Left lobe of liver (tissue), 2 donors: Measurements from ENCODE around the gene PFN1. TPM values are rescaled to one million over a fixed set of nuclear protein-coding genes. Genes with fewer than 3 reads are reported as not detected.

ENCODE experiments used
- ATAC-seq: fragments of 200-7000 bp; cut with Tn5 transposase; one replicate; pipeline ENCODE4 v1.9.1; 2020; ENCODE audit warnings: mild to moderate bottlenecking, moderate library complexity
- DNase-seq: peaks from one replicate; pipeline ENCODE4 v3.0.0-alpha.2; 2020; ENCODE audit warnings: low spot score
- total RNA-seq: library from RNA; stranded (reverse); gene quantifications from one replicate; pipeline ENCODE4 v1.2.1, GENCODE V29; 2021
- donor health status: DM: no; HTN: no; CAD: no; lungs with moderate emphysema.
- donor health status: DM: no; HTN: yes; CAD: no.

The PFN1 gene
- total RNA-seq, 1 donor from 2014 or later: 254 TPM

GRCh38 chr17:4946312-4946976 lies 1.9 kb downstream of the PFN1 start:
- DNase-seq (no peak), ATAC-seq (no peak)

DNA sequence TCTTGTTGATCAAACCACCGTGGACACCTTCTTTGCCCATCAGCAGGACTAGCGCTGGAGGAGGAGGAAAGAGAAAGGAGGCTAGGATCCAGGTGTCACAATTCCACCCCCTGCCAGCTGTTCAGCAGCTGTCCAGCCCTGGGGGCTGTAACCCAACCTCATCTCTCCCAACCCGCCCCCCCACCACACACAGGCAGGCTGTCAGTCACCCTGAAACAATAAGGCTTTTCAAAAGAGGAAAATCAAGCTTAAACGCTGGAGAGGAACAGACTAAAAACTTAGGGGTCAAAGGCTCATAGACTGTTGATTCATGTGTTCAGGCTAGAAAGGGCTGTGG lies 2.4 kb downstream of the PFN1 start:
- ATAC-seq: no peak
- DNase-seq: no peak

GRCh38 chr17:4945176-4945943 lies 3.0 kb downstream of the PFN1 start:
- DNase-seq: peak; percentile 75
- ATAC-seq: peak; percentile 4

GRCh38 chr17:4944554-4945175 lies 3.7 kb downstream of the PFN1 start:
- ATAC-seq (no peak), DNase-seq (no peak)

DNA sequence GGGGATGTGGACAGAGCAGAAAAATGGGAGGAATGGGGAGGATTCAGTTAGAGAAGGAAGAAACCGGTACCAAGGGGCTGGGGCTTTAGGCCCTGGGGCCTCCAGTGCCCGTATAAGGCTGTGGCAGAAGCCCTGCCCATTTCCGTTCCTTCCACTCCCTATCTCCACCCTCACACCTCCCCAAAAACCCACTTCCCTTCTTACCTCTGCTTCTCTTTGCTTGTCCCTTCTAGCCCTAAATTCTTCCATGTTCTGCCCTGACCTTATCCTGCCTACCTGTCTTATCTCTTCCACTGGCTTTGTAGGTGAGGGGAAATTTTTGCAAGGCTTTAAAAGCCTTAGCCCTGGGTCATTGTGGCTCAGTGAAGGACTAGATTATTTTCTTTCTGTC lies 4.2 kb downstream of the PFN1 start:
- DNase-seq (no peak), ATAC-seq (no peak)

GRCh38 chr17:4942760-4943508 lies 5.4 kb downstream of the PFN1 start:
- DNase-seq: no peak
- no peak for ATAC-seq

GRCh38 chr17:4941319-4941610 lies 7.1 kb downstream of the PFN1 start:
- DNase-seq: no peak
- ATAC-seq: no peak

DNA sequence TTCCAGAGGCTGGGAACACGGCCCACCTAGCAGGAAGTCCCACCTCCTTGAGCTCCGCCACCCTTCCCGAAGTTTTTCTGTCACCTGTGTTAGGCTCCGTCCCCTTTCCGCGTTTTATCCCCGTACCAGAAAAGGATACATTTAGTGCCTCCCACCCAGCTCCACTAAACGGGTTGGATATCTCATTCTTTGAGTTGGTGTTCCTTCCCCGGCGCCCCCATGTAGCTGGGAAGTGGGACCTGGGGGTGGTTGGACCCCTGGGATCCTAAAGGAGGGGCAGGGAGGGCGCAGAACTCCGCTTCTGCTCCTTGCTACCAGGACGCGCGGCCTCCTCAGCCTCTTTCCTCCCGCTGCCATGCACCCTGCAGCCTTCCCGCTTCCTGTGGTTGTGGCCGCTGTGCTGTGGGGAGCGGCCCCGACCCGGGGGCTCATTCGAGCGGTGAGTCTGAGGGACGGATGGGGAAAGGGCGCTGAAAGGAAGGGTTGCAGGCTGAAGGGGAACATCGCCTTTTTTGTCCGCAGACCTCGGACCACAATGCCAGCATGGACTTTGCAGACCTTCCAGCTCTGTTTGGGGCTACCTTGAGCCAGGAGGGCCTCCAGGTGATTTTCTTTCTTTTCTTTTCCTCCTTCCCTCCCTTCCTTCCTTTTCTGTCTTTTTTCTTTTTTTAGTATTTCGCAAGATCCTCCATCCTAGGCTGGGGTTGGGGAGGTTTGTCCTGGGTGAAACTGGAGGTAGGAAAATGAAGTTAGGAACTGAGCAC lies 7.6 kb downstream of the PFN1 start:
- DNase-seq: no peak
- ATAC-seq: peak; percentile 75

DNA sequence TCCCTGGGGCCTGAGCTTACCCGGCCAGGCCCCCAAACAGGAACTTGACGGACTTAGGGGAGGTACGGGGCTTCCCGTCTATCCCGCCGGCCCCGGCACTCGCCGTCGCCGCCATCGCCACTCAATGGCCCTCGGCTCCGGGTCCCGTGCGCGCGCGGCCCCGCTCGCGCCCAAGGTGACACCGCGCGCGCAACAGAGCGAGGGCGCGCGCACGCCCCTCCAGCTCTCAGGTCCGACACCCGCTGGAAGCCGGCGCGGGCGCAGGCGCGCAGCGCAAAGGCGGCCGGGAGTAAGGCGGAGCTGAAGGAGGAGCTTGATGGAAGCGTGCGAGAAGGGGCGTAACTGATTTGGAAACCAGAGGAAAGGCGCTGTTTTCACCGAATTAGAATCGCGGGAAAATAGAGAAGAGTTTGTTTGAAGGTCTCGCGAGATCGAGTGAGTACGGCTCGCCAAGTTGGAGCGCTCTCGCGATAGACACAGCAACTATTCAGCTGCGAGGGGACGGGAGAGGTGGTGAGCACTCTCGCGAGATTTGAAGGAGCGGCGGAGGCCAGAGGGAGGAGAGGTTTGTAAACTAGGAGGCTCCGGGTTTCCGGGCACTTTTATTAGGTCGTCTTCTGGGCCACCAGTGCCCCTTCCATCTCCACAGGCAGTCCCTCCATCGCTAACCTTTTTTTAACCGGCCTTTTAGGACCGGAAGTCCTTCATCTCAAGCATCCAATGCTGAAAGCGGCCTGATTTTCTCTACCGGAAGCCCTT lies 8.4 kb downstream of the PFN1 start, which contains the start of the genes RNF167 and SLC25A11:
TSS of gene RNF167 (plus strand) at position 473 of the 759 bp plus-strand sequence. CDS start 642 bp downstream, outside the sequence.
TSS of gene SLC25A11 (minus strand) at position 251 of the 759 bp plus-strand sequence. CDS start at position 115, 136 bp downstream.
- ATAC-seq: peak; percentile 91

GRCh38 chr17:4939546-4939795 lies 8.9 kb downstream of the PFN1 start:
- DNase-seq (no peak), ATAC-seq (no peak)

More for the DNA sequence above, 8.4 kb downstream of the PFN1 start, which contains the start of the genes RNF167 and SLC25A11:
- peak; percentile 97 for DNase-seq

- no peak for DNase-seq
- no peak for ATAC-seq
Observed at GRCh38 chr17:4938688-4939545, 9.4 kb downstream of the PFN1 start.

GRCh38 chr17:4938069-4938491 lies 10.2 kb downstream of the PFN1 start:
- no peak for ATAC-seq
- no peak for DNase-seq

DNA sequence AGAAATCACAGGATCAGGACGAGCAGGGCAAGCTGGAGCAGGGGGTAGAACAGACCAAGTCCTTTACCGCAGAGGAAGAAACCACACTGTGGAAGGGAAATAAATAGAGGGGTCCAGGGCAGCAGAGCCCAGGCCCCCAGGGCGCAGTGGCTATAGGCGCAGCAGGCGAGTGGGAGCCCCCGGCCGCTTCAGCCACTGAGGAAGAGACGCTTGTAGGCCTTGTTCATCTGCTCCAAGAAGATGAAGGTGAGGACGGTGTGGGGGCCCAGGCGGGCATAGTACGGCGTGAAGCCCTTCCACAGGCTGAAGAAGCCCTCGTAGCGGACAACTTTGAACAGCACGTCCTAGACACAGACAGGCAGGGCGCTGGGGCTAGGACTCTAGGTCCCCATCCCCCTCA lies 10.8 kb downstream of the PFN1 start:
- DNase-seq (no peak), ATAC-seq (no peak)

DNA sequence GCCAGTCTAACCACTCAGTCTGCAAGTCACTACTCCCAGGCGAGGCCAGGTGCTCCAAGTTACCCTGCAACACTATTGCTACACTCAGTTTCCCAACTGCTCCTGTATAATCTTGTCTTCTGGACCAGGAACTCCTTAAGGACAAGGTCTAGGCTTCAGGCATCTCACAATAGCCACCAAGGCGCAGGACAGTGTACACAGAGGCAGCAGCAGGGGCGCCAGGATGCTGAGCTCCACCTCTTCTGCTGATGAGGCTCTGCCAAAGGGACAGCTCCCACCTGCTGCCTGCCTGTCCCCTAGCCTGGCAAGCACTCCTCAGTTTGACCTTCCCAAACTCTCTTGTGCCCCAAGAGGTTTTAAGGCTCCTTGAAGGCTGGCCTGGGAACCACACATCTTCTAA lies 11.9 kb downstream of the PFN1 start:
- ATAC-seq: no peak
- no peak for DNase-seq

DNA sequence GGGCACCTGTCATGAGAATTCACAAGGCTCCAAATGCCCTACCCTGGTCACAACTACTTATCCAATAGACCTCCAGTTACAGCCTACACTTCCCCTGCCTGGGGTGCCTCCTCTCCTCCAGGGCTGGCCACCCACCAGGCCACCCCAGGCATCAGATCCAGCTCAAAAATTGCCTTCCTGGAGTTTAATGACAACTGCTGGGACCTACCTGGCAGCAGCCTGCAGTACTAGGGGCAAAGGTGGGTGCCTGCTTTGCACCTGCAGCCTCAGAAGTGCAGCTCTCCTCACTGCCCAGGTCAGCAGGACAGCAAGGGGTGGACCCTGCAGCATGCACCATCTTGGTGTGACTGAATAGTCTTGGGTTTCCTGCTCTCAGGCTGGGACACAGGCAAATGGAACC lies 12.7 kb downstream of the PFN1 start:
- no peak for DNase-seq

DNA sequence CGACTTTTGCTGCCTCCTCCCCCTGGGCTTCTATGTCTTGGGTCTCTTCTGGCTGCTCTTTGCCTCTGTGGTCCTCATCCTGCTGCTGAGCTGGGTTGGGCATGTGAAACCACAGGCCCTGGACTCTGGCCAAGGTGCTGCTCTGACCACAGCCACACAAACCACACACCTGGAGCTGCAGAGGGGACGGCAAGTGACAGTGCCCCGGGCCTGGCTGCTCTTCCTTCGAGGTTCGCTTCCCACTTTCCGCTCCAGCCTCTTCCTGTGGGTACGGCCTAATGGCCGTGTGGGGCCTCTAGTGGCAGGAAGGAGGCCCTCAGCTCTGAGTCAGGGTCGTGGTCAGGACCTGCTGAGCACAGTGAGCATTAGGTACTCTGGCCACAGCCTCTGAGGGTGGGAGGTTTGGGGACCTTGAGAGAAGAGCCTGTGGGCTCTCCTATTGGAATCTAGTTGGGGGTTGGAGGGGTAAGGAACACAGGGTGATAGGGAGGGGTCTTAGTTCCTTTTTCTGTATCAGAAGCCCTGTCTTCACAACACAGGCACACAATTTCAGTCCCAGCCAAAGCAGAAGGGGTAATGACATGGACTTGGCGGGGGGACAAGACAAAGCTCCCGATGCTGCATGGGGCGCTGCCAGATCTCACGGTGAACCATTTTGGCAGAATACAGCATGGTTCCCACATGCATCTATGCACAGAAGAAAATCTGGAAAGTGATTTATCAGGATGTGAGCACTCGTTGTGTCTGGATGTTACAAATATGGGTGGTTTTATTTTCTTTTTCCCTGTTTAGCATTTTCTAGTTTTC lies 14.0 kb downstream of the PFN1 start:
- ATAC-seq (peak; percentile 67), DNase-seq (no peak)

More for the DNA sequence above, 12.7 kb downstream of the PFN1 start:
- ATAC-seq: no peak

- no peak for ATAC-seq
- no peak for DNase-seq
Observed at GRCh38 chr17:4933646-4934045, 14.7 kb downstream of the PFN1 start.

- ATAC-seq: no peak
- no peak for DNase-seq
Observed at GRCh38 chr17:4932756-4933155, 15.6 kb downstream of the PFN1 start.
